ENCODE data around the gene UBR3. TPM values are rescaled to one million over a fixed set of nuclear protein-coding genes. Genes with fewer than 3 reads are reported as not detected.

UBR3 gene
- total and polyA plus RNA-seq, 4 donors = 9.5 to 137 (median 25.7) TPM

- WGBS, 2 donors = 69 to 87% methylated on average over 5 of the region's 5 CpGs
- DNase-seq = peak; percentile 33 to 72 (median 60)
- H3K4me1 ChIP-seq (ENCODE audit: control insufficient read depth in 5 of 5, insufficient read depth in 5 of 5, low read length in 5 of 5) = peaks cover 0 to 28% (median 2%) of the 10 kb centered on the region in 5 donors
- TF ChIP-seq CTCF (IDR thresholded peaks at IDR 0.05; ENCODE audit: control extremely low read depth, extremely low read depth) = no peak
- no peak overlapping the region for H3K4me3 ChIP-seq
- H3K9ac ChIP-seq (ENCODE audit: insufficient read depth in 1 of 2, low read length in 2 of 2) = no peak overlapping the region
- H3K27me3 ChIP-seq (ENCODE audit: control insufficient read depth in 3 of 3, insufficient read depth in 3 of 3, low read length in 2 of 3) = no peaks in the 10 kb centered on the region
- H3K27ac ChIP-seq (ENCODE audit: low read depth in 1 of 2, low read length in 1 of 2) = no peak overlapping the region
- no peak for ATAC-seq (ENCODE audit: insufficient read depth, low FRiP score)
- peaks cover 0 to 2% (median under 1%) of the 10 kb centered on the region in 4 donors for H3K9me3 ChIP-seq (ENCODE audit: control insufficient read depth in 4 of 4, insufficient read depth in 3 of 4, low read length in 3 of 4)
- peaks cover 0 to 6% (median 0%) of the 10 kb centered on the region in 4 donors for H3K36me3 ChIP-seq (ENCODE audit: control insufficient read depth in 4 of 4, insufficient read depth in 4 of 4, low read length in 4 of 4)
These were observed 261.5 kb downstream of the UBR3 start for GRCh38 chr2:170088776-170089175.

GRCh38 chr2:170090229-170090628 is 263.0 kb downstream of the UBR3 start:
- H3K4me3 ChIP-seq = no peak overlapping the region
- H3K27ac ChIP-seq (ENCODE audit: low read depth in 1 of 2, low read length in 1 of 2) = no peak overlapping the region
- ATAC-seq (ENCODE audit: insufficient read depth, low FRiP score) = no peak
- H3K36me3 ChIP-seq (ENCODE audit: control insufficient read depth in 4 of 4, insufficient read depth in 4 of 4, low read length in 4 of 4) = no peaks in the 10 kb centered on the region
- H3K9ac ChIP-seq (ENCODE audit: insufficient read depth in 1 of 2, low read length in 2 of 2) = no peak overlapping the region
- H3K4me1 ChIP-seq (ENCODE audit: control insufficient read depth in 5 of 5, insufficient read depth in 5 of 5, low read length in 5 of 5) = peaks cover 0 to 24% (median 2%) of the 10 kb centered on the region in 5 donors
- peaks cover 0 to 2% (median under 1%) of the 10 kb centered on the region in 4 donors for H3K9me3 ChIP-seq (ENCODE audit: control insufficient read depth in 4 of 4, insufficient read depth in 3 of 4, low read length in 3 of 4)
- no peak for TF ChIP-seq CTCF (IDR thresholded peaks at IDR 0.05; ENCODE audit: control extremely low read depth, extremely low read depth)
- no peak for DNase-seq
- no peaks in the 10 kb centered on the region for H3K27me3 ChIP-seq (ENCODE audit: control insufficient read depth in 3 of 3, insufficient read depth in 3 of 3, low read length in 2 of 3)

GRCh38 chr2:170091436-170091835 is 264.2 kb downstream of the UBR3 start:
- peaks cover 0 to 2% (median under 1%) of the 10 kb centered on the region in 4 donors for H3K9me3 ChIP-seq (ENCODE audit: control insufficient read depth in 4 of 4, insufficient read depth in 3 of 4, low read length in 3 of 4)
- H3K27me3 ChIP-seq (ENCODE audit: control insufficient read depth in 3 of 3, insufficient read depth in 3 of 3, low read length in 2 of 3) = no peaks in the 10 kb centered on the region
- no peak overlapping the region for H3K9ac ChIP-seq (ENCODE audit: insufficient read depth in 1 of 2, low read length in 2 of 2)

More at GRCh38 chr2:170091436-170091835, 264.2 kb downstream of the UBR3 start:
- no peaks in the 10 kb centered on the region for H3K36me3 ChIP-seq (ENCODE audit: control insufficient read depth in 4 of 4, insufficient read depth in 4 of 4, low read length in 4 of 4)
- no peak overlapping the region for H3K4me3 ChIP-seq
- DNase-seq = no peak
- H3K4me1 ChIP-seq (ENCODE audit: control insufficient read depth in 5 of 5, insufficient read depth in 5 of 5, low read length in 5 of 5) = peaks cover 0 to 16% (median 2%) of the 10 kb centered on the region in 5 donors
- no peak for ATAC-seq (ENCODE audit: insufficient read depth, low FRiP score)
- WGBS, 2 donors = 91 to 96% methylated on average over 3 of the region's 3 CpGs
- no peak for TF ChIP-seq CTCF (IDR thresholded peaks at IDR 0.05; ENCODE audit: control extremely low read depth, extremely low read depth)
- no peak overlapping the region for H3K27ac ChIP-seq (ENCODE audit: low read depth in 1 of 2, low read length in 1 of 2)

Measured in lung (tissue), 12 donors.